ENCODE measurements around the gene ALG1.
"Not testable (repeated sequence)": the region's sequence is repeated elsewhere in the genome, so short reads cannot be mapped to it uniquely, and the experiment has no call there.

ALG1 gene

DNA sequence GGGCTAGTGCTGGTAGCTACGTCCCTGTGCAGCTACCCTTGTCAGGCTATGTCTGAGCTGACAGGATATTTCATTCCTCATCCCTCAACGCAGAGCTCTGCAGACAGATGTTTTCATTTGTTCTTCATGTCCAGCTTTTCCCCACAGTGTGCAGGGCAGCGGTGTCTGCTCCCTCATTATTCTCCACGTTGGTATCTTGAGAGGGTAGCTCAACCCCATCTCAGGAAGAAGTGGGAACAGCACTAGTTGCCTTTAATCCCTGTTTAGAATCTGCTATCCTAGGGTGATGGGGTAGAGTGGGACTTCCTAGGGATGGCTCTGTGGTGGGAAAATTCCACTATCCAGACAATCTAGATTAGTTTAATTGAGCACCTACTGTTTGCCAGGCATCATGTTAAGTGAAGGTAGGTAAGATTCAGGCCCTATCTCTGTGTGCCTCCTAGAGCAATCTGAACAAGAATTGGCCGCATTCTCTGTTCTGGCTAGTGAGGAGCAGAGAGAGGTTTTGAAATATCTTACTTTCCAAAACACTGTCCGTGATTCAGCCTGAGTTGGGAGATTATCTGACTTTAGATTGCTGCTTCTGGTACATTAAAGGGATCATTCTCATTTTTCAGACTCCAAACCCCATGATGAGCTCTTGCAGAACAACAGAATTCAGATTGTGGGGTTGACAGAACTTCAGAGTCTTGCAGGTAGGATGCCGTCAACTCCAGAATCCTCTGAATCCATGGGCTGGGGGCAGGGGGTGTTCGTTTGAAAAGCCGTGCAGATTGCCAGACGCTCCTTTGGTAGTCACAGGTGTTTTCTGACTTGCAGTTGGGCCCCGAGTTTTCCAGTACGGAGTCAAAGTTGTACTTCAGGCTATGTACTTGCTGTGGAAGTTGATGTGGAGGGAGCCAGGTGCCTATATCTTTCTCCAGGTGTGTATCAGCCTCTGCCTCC, 963 bp downstream of the ALG1 start:
- in situ Hi-C loops (cut with MboI; ENCODE audit: low sequenced_read_pairs, unreplicated experiment): no loop called here
- TF ChIP-seq, protein P1, sequence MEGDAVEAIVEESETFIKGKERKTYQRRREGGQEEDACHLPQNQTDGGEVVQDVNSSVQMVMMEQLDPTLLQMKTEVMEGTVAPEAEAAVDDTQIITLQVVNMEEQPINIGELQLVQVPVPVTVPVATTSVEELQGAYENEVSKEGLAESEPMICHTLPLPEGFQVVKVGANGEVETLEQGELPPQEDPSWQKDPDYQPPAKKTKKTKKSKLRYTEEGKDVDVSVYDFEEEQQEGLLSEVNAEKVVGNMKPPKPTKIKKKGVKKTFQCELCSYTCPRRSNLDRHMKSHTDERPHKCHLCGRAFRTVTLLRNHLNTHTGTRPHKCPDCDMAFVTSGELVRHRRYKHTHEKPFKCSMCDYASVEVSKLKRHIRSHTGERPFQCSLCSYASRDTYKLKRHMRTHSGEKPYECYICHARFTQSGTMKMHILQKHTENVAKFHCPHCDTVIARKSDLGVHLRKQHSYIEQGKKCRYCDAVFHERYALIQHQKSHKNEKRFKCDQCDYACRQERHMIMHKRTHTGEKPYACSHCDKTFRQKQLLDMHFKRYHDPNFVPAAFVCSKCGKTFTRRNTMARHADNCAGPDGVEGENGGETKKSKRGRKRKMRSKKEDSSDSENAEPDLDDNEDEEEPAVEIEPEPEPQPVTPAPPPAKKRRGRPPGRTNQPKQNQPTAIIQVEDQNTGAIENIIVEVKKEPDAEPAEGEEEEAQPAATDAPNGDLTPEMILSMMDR (IDR thresholded peaks at IDR 0.05; ENCODE audit: borderline replicate concordance, control extremely low read depth, extremely low read depth, insufficient read depth, missing control alignments): no peak

DNA sequence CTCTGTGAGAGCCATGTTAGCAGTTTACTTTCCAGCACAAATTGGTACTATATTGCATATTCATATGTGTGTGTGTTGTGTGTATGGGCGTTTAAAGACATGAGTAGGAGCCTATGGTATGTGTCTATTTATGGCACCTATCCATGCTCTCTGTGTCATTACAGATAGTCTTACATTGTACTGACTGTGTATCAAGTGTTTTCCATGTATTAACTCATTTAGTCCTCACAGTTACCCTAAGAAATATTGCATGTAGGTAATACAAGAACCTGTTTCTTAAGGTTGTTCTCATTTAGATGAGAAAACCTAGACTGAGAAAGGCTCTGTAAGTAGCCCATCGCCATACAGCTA, 1.6 kb downstream of the ALG1 start:
- peak; percentile 6 for DNase-seq (ENCODE audit: low spot score)
- in situ Hi-C loops (cut with MboI; ENCODE audit: low sequenced_read_pairs, unreplicated experiment): no loop called here
- TF ChIP-seq, protein P1 (IDR thresholded peaks at IDR 0.05; ENCODE audit: borderline replicate concordance, control extremely low read depth, extremely low read depth, insufficient read depth, missing control alignments): no peak

More for the DNA sequence above, 963 bp downstream of the ALG1 start:
- peak; percentile 11 for DNase-seq (ENCODE audit: low spot score)

DNA sequence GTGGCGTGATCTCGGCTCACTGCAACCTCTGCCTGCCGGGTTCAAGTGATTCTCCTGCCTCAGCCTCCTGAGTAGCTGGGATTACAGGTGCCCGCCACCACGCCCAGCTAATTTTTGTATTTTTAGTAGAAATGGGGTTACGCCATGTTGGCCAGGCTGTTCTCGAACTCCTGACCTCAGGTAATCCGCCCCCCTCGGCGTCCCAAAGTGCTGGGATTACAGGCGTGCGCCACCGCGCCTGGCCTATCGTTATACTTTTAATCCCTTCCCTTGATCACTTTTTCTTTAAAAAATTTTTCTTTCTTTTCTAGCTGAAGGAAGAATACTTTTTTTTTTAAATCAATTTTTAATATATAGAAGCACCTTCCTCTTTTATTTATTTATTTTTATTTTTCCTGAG, 2.1 kb downstream of the ALG1 start:
- in situ Hi-C loops (cut with MboI; ENCODE audit: low sequenced_read_pairs, unreplicated experiment): not testable (repeated sequence)

DNA sequence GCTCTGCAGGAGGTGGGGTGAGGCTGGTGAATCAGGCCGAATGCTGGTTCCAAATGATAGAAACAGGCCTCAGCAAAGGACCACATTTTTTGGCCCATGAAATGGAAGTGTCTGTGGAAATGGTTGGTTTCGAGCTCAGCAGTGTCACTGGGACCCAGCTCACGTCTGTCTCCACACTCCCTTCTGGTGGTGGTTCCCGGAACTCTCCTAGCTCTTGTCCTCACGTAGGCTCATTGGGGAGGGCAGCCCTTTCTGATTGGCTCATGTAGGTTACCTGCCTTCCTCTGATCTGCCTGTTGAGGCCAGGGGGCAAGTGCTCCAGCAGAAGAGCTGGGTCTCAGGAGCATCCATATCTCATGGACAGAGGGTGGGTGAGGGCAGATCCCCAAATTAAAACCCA, 4.0 kb downstream of the ALG1 start:
- DNase-seq (ENCODE audit: low spot score): peak; percentile 1
- TF ChIP-seq, protein P1 (IDR thresholded peaks at IDR 0.05; ENCODE audit: borderline replicate concordance, control extremely low read depth, extremely low read depth, insufficient read depth, missing control alignments): no peak

More for the DNA sequence above, 2.1 kb downstream of the ALG1 start:
- DNase-seq (ENCODE audit: low spot score): not testable (repeated sequence)

DNA sequence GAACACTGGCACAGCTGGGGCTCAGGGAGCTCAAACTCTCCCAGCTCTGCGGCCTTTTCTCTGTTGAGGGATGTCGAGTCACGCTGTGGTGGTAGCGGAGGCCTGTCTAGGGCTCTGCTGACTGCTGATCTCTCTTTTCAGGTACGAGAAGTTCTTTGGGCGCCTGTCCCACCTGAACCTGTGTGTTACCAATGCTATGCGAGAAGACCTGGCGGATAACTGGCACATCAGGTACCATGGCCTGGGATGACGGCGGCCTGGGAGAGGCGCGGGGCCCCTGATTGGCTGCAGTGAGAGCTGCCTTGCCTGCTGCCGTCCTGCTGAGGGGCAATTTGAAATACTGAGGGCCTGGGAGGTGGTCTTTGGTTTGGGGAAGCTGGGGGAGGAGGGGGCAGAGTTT, 5.7 kb downstream of the ALG1 start:
- in situ Hi-C loops (cut with MboI; ENCODE audit: low sequenced_read_pairs, unreplicated experiment): no loop called here
- TF ChIP-seq, protein P1 (IDR thresholded peaks at IDR 0.05; ENCODE audit: borderline replicate concordance, control extremely low read depth, extremely low read depth, insufficient read depth, missing control alignments): no peak
- peak; percentile 2 for DNase-seq (ENCODE audit: low spot score)

More for the DNA sequence above, 4.0 kb downstream of the ALG1 start:
- in situ Hi-C loops (cut with MboI; ENCODE audit: low sequenced_read_pairs, unreplicated experiment): no loop called here

DNA sequence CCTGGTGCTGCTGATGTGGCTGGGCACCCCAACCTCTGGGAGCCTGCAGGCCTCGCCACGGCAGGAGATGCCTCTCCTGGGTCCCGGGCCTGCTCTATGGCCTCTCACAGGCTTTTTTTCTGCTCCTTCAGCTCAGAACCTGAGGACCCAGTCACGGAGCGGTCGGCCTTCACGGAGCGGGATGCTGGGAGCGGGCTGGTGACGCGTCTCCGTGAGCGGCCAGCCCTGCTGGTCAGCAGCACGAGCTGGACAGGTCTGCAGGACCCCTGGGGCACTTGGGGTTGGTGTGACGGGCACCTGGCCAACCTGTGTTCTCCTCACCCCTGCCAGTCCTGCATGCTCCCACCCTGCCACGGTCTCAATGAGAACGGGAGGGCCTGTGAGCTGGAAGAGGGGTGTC, 7.0 kb downstream of the ALG1 start:
- DNase-seq (ENCODE audit: low spot score): no peak
- TF ChIP-seq, protein P1 (IDR thresholded peaks at IDR 0.05; ENCODE audit: borderline replicate concordance, control extremely low read depth, extremely low read depth, insufficient read depth, missing control alignments): no peak
- in situ Hi-C loops (cut with MboI; ENCODE audit: low sequenced_read_pairs, unreplicated experiment): no loop called here

DNA sequence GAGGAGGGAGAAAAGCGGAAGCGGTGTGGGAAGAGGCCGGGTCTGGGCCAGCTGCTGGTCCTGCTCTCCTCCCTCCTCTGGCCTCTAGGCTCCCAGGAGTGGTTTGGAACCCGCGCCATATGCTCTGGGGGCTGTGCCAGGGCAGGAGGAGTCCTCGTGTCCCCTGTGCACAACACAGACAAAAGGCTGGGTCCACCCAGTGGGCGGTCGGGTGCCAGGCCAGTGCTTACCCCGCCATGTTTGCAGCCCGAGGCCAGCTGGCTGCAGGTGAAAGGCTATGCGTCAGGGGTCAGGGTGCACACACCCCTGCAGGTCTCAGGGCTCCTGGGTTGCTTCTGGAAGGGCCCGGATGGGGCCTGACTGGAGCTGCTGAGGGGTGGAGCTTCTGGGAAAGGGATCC, 8.8 kb downstream of the ALG1 start:
- DNase-seq (ENCODE audit: low spot score); in situ Hi-C loops (cut with MboI; ENCODE audit: low sequenced_read_pairs, unreplicated experiment): not testable (repeated sequence)

DNA sequence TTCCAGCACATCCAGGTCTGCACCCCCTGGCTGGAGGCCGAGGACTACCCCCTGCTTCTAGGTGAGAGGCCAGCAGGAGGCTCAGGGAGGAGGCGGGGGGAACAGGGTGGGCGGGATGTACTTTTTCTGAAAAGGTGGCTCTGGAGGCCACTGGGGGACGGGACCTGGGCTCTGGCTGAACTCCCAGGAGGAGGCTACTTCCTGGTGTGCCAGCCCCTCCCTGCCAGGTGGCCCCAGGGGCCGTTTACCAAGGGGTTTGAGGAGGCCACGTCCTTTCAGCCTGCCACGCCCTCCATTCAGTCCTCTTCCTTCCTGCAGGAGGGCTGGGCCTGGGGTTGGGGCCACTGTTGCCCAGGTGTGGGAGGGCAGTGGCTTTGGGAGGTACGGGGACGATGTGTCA, 9.4 kb downstream of the ALG1 start:
- DNase-seq (ENCODE audit: low spot score); in situ Hi-C loops (cut with MboI; ENCODE audit: low sequenced_read_pairs, unreplicated experiment): not testable (repeated sequence)

DNA sequence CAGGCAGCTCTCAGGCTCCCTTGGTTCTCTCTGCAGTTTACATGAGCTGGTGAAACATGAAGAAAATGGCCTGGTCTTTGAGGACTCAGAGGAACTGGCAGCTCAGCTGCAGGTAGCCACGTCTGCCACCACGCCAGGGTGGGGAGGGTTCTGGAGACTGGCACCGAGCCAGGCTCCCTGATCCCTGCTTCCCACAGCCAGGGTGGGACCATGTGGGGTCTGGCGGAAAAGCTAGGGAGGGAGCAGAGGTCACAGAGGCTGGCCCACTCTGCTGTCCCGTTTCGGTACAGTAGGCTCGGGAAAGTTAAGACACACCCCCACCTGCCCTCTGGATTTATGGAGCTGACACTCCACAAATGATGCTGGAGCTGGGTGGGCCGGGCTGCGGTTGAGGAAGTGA, 12.0 kb downstream of the ALG1 start:
- in situ Hi-C loops (cut with MboI; ENCODE audit: low sequenced_read_pairs, unreplicated experiment); DNase-seq (ENCODE audit: low spot score): not testable (repeated sequence)

DNA sequence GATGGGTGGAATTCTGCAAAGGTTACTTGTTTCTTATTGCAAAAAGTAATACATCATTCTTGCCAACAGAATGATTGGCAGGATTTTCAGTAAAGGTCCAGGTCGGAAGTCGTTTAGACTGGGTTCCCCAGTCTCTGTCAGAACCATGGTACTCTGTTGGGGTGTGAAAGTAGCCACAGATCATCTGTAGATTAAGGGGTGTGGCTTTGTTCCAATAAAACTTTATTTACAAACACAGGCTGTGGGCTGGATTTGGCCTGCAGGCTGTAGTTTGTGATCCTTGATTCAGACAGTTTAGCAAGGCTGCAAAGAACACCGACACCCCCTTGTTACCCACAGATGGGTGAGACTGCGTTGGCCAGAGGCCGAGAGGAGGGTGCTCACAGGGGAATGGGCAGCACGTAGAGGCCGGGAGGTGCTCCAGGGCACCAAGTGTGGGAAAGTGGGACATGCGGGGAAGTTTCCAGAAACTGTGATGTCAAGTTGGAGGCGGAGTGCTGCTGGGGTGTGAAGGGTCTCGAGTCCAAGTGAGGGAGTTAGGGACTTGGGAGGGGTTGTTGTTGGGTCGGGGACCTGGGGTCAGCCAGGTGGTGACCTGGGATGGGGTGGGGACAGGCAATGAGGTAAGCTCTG, 12.6 kb downstream of the ALG1 start:
- in situ Hi-C loops (cut with MboI; ENCODE audit: low sequenced_read_pairs, unreplicated experiment): not testable (repeated sequence)
- peak; percentile 5 for DNase-seq (ENCODE audit: low spot score)

Data from GM13976 (cell line).